Stimulated activated CD4-positive, alpha-beta T cell treated with anti-CD3 and anti-CD28 coated beads, Interleukin-1b, Interleukin-23, amount 100 ng/mL, for 4 hours (primary cell): Measurements from ENCODE around the gene NEK4.

ENCODE experiments used
- DNase-seq, 2 donors: peaks; one replicate each; pipeline ENCODE4 v3.0.0-alpha.2; 2020; ENCODE audit warnings: low read depth in 2 of 2

Gene NEK4

DNA sequence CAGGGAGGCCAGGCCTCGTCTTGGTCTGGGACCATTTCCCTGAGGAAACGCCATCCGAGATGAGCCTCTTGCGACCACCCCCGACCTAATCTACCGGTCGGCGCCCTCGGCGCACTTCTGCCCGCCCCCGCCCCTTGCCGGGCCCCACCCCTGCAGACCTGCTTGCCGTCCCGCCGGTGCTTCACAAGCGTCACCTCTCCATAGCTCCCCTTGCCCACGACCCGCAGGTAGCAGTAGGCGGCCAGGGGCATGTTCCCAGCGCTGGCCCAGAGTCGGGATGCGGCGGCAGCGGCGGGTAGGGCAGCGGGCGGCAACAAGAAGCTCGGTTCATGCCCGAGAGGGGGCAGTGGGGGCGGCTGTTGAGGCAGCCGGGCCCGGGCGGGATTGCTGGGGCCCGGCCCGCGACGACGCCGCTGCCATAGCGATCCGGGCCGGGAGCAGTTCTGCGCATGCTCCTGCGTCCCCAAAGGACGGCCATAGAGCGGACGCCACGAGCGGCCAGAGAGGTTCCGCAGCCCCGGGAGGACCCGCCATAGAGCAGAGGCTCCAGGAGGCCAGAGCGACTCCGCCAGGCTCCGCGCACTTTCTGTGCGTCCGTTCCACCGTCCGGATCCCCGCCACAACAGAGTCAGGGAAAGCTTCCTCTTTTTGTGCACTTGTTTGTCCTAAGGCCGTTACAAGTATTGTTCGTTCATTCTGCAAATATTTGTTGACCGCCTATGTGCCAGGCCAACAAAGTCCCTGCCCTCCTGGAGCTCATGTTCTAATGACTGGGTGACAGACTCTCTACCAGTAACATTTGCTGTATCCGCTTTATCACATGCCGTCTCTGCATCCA is at the start of gene NEK4:
Gene NEK4 (minus strand): TSS at position 445 of the 838 bp plus-strand sequence. CDS start 194 bp downstream, at position 251.
- peak; percentile 64 to 84 for DNase-seq

DNA sequence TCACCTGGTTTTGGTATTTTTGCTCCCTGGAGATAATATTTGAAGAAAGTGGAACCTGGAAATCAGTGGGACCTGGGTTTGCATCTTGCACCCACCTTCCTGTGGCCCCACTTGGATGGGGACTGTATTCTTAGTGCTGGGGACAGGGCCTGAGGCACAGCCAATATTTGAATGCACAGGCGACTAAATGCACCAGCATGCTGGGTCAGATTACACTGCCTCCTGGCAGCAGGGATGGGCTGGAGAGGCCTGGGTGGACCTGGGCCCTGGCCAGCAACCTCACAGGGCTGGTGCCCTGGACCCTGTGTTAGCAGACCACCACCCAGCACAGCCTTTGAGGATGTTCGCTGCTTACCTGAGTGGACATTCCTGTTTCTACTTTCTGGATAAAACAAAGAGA is 49.2 kb upstream of the NEK4 start:
- no peak for DNase-seq

DNA sequence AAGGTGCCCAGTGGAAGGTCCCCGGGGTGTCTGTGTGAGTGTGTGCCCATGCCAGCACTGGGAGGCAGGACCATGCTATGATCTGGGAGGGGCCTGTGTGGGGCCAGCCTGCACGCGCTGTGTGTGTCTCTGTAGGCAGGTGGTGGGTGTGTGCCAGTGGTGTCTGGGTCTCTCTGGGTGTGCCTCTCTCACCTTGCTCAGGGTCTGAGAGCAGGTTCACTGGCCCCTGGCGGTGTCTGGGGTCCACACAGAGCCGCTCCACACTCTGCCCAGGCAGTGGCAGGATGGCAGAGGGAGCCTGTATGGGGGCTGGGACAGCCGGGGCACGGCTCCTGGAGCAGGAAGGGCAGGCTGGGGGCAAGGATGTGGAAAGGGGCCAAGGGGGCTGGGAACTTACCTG is 47.1 kb upstream of the NEK4 start:
- DNase-seq, result no peak

DNA sequence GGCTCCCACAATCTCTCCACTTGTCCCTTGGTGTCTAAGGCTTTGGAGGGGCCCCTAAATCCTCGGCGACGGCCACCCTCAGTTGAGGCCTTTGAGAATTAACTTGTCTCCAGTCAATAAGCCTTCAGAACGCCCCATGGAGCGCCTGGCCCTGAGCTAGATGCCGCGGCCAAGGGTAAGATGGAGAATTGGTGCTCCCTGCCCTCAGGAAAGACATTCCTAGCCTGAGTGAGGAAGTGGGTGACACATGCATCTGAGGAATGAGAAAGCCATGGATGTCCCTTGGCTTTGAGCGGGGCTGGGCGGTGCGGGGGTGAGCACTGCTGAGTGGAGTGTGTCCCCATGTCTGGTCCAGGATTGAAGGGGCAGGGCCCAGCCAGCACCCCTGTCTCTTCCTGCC is 46.5 kb upstream of the NEK4 start:
- no peak for DNase-seq

DNA sequence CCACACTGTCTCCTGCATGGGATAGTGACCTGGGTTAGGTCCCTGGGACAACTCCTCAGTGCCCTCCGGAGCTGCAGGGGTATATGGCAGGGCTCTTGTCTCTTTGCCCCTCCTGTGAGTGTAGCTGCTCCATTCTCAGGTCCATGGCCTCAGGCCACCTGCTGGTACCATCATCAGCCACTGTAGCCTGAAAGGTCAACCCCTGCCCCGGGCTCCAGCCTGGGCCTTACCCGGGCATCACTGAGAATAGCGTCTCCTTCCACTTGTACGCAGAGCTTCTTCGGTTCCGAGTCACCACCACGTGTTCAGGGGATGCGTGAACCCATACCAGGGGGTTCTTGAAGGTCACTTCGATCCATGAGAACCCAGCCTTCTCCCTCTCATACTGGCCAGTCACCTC is 45.9 kb upstream of the NEK4 start:
- DNase-seq, result no peak

DNA sequence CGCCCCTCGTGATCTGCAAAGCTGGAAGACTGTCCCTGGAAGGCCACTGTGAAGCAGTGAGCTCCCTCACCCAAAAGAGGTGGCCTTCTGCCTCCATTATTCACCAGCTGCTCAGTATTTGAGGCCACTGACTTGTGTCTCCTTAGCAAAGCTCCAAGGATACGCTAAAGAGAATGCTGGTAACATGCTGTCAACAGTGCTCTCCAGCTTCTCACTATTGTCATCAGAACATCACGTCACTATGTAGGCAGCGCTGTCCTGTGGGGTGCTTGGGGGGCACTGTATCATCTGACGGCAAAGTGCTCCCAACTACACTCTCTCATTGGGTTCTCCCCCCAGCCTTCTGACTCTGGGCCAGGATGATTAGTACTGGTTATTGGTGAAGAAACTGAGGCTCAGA is 45.5 kb upstream of the NEK4 start:
- no peak for DNase-seq

DNA sequence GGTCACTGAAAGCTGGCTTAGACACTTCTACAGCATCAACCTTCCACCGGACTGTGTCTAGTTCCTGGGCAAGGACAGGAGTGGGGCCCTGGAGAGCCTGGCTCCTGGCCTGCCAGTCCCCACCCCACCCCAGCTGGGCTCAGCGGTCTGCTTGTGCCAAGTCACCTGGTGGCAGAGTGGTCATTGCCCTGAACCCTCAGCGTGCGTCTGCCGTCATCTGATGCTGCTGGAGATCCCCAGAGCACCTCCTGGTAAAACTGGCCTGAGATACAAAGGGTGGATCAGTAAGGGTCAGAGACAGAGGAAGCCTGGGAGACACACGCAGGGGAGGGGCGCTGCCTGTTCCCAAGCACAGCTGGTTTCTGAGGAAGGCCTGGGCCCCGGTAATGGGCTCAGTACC is 43.1 kb upstream of the NEK4 start:
- no peak for DNase-seq

DNA sequence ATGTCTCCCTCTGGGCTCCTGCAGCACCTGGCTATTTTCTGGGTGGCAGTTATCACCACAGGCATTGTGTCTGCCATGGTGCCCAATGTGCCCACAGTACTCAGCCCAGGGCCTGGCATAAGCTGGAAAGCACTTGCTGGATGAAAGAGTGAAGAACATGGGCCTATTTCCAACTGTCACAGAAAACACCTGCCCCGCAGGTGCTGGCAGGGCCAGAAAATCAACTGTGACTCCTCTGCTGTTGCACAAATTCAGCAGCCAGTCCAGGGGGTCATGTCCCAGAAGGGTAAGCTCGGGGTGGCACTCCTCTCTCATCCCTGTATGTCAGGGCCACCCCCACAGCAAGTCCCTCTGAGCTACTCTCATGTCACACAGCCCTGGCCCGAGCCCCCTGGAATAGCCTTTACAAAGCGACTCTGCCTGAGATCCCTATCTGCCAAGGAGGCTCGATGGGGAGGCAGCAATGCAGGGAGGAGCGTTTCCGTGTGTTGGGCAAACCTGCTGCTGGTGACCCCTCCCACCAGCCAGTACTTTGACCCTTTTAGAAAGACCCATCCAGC is 40.8 kb upstream of the NEK4 start:
- DNase-seq, result no peak

DNA sequence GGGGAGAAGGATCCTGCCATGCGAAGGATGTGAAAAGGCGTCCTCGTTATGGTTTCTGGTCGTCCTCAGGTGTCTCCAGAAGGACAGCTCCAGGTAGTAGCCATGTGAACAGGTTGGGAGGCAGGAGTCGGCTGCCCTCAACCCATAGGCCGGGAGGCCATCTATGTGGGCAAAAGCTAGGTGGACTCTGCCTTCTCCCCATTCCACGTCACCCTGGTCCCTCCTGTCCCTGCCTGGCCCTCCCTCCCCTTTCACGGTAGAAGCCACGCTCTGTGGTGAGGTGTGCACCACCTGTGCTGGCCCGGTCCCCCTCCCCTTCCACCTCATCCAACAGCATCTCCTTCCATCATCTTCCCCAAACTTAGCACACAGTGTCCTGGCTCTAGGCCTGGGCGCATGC is 40.2 kb upstream of the NEK4 start:
- no peak for DNase-seq

DNA sequence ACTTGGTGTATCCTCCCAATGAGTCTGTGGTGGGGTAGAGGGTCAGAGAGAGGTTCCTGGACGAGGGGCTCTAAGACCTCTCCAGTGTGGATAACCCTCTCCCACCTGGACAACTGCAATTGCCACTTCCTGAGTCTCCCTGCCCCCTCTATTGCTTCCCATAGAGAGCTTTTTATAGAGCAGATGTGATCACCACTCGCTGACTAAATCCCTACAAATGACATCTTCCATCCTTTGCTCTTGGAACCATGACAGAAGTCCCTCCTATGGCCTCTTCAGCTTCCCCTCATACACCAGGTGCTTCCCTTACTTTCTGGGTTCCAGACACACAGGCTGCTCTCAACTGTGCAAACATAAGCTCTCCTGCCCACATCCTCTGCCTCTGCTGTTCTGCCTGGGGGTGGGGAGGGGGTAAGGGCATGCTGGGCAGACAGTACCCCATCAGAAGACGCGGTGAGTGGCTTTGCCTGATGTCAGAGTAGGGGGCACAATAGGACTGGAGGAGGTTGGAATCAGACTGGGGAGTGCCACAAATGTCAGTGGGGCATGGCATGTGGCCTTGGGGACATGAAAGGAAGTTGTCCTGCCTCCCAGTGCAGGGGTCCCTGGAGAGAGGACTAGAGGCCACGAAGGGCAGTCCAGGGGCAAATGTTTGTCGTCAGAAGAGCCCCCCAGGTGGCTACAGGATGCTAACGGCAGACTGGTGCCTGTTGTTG is 39.1 kb upstream of the NEK4 start:
- no peak for DNase-seq

DNA sequence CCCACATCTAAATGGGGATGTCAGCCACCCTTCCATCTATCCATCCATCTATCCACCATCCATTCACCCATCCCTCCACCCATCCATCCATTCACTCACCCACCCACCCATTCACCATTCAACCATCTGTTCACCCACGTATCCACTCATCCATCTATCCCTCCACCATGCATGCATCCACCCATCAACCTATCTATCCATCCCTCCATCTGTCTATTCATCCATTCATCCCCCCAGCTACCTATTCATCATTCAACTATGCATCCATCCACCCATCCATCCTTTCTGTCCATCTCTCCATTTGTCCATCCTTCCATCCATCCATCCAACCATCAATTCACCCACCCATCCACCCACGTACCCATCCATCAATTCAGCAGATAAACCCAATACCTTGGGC is 38.4 kb upstream of the NEK4 start:
- DNase-seq, result no peak

DNA sequence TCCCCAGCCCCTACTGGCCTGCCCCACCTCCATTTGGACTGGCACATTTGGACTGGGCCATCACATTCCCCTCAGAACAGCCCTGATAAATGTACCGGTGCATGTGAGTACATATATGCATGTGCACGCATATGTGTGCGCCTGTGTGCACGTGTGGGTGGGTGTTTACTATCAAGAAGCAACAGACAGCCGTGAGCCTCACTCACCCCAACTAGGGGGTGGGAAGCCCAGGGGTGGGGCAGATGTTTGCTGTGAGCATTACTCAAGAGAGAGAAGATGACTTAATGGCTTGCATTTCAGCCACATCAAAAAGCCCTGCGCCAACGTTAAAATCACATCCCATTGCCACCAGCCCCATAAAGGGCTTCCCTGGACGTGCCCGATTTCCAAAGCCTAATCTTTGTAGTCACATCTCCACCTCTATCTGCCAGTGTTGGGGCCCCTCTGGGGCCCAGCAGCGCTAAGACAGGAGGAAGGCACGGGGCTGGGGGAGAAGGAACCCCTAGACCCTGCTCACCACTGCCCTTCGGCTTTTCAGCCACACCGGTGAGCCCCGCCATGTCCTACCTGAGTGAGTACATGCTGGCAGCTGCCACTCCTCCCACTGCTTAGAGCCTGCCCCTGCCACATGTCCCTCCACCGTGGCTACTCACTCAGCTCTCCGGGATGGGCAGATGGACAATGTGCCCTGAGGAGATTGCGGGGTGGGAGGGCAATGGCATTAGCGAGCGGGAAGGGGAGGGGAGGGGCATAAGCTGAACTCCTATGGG is 34.7 kb upstream of the NEK4 start:
- no peak for DNase-seq

DNA sequence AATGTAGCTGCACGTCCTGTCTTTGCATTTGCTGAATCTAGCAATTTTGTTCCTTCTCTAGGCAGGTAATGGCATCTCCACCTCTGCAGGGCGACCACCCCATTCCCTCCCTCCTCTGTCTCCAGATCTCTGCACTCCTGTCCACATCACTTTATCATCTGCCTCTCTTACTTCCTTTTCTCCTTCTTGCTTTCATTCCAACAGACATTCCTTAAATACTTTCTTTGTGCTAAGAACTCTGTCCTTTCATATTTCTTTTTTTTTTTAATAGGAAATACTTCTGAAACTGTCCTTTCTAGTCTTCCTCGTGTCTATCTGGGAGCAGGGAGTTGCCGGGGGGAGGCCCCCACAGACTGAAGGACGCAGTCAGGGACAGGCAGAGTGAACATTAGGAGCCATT is 31.1 kb upstream of the NEK4 start:
- DNase-seq, result no peak

DNA sequence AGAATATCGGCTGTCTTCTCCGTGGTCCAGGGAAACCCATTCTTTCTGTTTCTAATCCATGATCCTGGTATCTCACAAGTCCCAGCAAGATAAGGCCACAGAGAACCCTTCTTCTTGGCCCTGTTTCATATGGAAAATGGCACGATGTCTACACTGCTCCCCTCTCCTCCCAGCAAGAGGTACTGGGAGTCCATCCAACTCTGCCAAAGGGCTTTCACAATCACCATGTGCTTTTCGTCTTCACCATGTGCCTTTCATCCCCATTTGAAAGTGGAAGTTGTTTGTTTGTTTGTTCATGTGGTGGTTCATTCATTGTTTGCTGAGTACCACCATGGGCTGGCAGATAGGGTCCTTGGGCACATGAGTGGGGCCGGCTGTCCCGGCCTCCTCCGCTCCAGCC is 29.3 kb upstream of the NEK4 start:
- DNase-seq, result no peak

DNA sequence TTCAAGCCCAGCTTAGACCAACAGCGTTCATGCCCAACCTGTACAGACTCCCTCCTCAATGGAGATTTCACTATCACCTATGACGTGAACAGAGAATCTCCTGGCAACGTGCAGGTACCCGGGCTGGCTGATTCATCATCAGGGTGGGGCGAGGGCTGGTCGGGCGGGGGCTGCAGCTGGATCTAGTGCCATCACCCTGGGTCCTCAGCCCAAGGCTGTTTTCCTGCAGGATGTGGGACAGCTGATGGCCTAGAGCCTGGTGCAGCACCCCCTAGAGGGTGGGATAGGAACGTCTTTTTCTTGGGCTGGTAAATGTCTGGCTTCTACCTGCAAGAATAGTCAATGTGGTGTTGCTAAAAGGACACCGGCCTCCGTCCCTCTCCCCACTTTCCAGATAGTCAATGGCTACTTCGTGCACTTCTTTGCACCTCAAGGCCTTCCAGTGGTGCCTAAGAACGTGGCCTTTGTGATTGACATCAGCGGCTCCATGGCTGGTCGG is 28.3 kb upstream of the NEK4 start:
- no peak for DNase-seq

DNA sequence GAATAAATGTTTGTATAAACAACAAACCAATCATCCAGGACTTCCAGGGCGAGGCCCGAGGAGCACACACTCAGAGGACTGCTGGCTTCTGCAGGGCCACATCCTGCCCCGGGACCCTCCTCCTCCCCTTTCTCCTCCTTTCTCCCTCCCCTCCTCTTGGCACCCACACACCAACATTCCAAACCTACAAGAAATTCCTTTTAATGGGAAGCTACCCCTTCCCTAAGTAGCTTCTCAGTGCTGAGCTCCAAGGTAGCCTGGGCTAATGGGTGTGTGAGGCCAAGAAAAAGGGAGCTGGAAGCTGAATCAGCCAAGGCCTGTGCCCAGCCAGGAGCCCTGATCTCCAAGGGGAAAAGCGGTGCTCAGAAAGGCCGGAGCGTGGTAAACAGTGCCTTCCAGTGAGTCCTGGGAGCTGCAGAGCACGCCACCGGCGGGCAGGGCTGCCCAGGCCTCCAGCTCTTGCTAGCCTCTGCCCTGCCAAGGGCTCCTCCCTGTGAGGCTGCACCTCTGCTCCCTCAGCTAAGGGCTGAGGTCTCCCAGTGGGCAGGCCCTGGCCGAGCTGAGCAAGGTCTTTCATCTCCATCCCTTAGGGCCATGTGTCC is 27.7 kb upstream of the NEK4 start:
- no peak for DNase-seq

DNA sequence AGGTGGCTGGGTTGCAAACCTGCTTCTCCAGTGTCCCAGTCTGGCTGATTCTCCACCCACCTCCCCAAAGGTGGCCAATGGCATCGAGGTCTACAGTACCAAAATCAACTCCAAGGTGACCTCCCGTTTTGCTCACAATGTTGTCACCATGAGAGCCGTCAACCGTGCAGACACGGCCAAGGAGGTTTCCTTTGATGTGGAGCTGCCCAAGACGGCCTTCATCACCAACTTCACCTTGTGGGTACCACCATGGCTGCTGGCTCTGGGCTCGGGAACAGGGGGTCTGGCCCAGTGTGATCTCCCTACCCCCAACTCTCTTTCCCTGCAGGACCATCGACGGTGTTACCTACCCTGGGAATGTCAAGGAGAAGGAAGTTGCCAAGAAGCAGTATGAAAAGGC is 25.7 kb upstream of the NEK4 start:
- DNase-seq, result no peak

DNA sequence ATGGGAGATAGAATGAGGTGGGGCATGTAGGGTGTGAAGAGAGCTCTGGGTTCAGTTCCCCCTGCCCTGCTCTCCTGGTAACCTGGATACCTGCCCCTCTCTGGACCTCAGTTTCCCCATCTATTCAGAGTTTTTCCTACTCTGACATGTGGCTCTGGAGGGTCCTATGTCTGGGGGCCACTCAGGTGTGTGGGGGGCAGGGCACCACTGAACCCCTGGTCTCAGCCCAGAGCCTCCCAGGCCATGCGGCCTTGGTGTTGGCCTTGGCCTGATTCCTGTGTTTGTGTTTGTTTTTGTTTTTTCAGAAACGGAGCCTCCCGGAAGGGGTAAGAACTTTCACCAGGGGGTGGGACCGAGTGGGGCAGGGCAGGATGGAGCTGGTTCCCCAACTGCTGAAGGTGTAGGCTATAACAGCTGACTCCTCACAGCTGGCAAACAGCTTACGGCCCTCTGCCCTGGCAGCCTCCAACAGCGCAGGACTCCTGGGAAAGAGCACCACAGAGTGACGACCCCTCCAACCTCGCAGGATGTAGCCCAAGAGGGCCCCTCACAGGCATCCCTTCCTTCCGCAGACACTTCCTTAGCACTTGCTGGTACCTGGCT is 24.7 kb upstream of the NEK4 start:
- DNase-seq, result no peak

DNA sequence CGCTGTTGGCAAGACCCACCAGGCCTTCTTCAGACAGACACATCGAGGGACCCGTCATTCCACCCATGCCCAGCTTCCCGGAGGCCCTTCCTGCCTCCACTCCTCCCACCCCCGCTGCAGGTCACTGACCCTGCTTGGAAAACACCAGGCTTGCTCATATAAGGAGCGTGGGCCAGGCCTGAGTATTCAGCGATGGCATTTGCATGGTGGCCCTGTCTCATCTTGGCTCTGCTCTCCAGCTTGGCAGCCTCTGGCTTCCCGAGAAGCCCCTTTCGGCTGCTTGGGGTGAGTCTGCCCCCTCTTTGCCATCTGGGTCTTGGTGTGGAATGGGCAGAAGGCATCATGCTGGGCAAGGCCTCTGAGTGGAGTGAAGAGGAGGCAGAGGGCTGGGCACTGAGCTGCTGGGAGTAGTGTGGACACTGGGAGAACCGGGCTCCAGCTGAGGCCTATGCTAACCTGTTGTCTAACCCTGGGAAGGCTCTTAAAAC is 23.9 kb upstream of the NEK4 start, which contains the start of gene ITIH3:
Gene ITIH3 (plus strand): TSS at position 185 of the 488 bp plus-strand sequence. CDS start 8 bp downstream, at position 193.
- DNase-seq, result no peak

DNA sequence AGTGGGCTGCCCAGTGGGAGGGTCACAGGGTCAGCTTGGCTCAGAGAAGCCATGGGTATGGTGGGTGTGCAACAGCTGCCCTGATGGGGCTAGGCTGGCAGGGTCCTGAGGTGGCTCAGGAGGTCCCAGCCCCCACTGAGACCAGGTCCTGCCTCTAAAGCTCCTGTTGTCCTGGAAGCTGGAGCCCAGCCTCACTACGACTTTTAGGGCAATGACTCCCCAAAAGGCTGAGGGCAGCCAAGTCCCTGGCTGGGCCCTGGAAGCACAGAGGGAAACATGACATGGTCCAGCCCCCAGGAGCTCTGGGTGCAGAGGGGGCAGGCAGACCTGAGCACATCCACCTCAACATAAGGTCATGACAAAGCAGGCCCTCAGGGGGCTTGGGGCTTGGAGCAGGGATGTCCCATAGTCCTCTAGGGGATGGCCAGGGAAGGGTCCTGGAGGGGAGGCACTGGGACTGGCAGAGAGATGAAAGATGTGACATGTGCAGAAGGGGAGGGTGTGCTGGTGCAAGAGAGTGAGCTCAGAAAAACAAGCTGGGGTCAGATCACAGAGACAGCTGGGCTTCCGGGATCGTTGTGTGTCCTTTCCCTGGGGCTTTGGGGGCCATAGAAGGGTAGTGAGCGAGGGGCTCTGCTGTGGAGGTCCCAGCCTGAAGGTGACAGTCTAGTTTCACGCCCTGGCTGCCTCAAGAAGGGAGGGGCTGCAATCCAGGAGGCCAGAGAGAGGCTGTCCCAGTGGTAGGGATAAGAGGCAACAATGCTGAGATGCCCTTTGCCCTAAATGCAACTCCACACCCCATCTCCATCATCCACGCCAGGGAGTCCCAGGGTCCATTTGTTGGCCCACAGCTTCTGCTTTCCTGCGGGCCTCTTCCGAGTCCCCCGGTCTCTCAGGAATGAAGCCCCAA is 23.2 kb upstream of the NEK4 start:
- DNase-seq, result no peak
